OCI-LY3 (cell line): Measurements from ENCODE around the gene SPIN2B.
"Not testable (repeated sequence)": the region's sequence is repeated elsewhere in the genome, so short reads cannot be mapped to it uniquely, and the experiment has no call there.

ENCODE experiments used
- EZH2phosphoT487 ChIP-seq: fragments of 200-600 bp; shearing (Covaris generic); IDR thresholded peaks from 2 replicates; pipeline ENCODE4 v1.6.1; 2018; ENCODE audit warnings: antibody characterized with exemption, mixed run types, low read depth
- TF ChIP-seq, protein P1 (sequence below): fragments of 200-600, 300-600 bp; sonication (generic); IDR thresholded peaks from 2 replicates; pipeline ENCODE4 v1.5.1; 2014; ENCODE audit warnings: antibody characterized with exemption, low read length, low read depth

DNA sequence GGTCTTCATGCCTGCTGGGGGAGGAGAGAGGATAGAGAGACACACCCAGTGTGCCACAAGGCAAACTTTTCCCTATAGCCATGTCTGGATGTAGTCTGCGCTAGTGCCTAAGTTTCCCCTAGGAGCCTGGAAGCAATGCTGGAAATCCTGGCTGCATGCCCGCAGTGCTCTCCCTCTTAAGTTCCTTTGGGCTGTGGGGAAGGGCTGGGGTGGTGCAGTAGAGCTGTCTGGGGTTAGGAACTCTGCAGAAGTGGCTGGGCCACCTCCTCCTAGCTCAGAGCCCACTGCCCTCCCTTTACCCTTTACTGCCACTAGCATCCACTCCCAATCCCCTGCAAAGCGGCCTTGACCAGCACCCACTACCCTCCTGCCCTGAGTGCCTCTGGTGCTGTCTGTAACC lies 15.2 kb upstream of the SPIN2B start:
- not testable (repeated sequence) for TF ChIP-seq EZH2phosphoT487
- TF ChIP-seq, protein P1, sequence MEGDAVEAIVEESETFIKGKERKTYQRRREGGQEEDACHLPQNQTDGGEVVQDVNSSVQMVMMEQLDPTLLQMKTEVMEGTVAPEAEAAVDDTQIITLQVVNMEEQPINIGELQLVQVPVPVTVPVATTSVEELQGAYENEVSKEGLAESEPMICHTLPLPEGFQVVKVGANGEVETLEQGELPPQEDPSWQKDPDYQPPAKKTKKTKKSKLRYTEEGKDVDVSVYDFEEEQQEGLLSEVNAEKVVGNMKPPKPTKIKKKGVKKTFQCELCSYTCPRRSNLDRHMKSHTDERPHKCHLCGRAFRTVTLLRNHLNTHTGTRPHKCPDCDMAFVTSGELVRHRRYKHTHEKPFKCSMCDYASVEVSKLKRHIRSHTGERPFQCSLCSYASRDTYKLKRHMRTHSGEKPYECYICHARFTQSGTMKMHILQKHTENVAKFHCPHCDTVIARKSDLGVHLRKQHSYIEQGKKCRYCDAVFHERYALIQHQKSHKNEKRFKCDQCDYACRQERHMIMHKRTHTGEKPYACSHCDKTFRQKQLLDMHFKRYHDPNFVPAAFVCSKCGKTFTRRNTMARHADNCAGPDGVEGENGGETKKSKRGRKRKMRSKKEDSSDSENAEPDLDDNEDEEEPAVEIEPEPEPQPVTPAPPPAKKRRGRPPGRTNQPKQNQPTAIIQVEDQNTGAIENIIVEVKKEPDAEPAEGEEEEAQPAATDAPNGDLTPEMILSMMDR: not testable (repeated sequence)
